Measurements from ENCODE around the gene AP3B1.
"Not testable (repeated sequence)": the region's sequence is repeated elsewhere in the genome, so short reads cannot be mapped to it uniquely, and the experiment has no call there.

The AP3B1 gene

GRCh38 chr5:78064941-78065472 is 229.5 kb downstream of the AP3B1 start:
- DNase-seq (ENCODE audit: low spot score): no peak

- DNase-seq (ENCODE audit: low spot score): no peak
Measured at GRCh38 chr5:78063495-78063894, 231.0 kb downstream of the AP3B1 start.

GRCh38 chr5:78062645-78063044 is 231.9 kb downstream of the AP3B1 start:
- DNase-seq (ENCODE audit: low spot score): no peak

GRCh38 chr5:78060421-78060820 is 234.1 kb downstream of the AP3B1 start:
- DNase-seq (ENCODE audit: low spot score): no peak

DNA sequence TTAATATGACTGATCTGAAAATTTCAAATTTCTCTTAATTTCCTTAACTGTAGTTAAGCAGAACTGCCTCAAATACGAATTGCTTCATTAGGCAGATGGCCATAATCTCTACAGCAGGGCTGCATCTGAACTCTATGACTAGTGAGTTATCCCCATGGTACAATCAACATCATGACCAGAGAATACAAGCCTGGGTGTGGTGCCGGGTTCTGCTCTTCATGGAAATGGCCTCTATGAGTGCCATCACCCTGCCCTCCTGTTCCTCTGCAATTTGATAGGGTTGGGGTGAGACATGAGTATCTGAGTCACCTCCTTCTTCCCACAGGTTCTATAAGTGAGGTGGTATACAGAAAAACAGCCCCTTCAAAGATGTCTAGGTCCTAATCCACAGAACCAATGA is 235.9 kb downstream of the AP3B1 start:
- no peak for DNase-seq (ENCODE audit: low spot score)

- DNase-seq (ENCODE audit: low spot score): no peak
Measured at GRCh38 chr5:78056901-78057514, 237.5 kb downstream of the AP3B1 start.

GRCh38 chr5:78056053-78056452 is 238.4 kb downstream of the AP3B1 start:
- no peak for DNase-seq (ENCODE audit: low spot score)

DNA sequence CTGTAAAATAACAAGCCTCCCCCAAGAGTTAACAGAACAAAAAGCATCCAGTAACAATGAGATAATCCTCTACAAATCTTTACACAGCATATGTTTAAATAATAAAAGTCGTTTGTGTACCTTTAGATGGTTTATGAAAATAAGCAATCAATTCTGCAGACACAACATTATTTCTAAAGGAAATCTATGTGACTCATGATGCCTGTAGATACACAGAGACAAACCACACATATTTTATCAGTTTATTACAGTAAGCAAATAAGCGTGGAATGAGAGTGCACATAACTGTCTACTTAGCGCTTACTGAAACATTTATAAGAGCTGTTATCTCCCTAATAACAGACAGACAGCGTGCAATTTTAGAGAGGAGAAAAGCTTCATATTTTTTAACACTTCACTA is 243.6 kb downstream of the AP3B1 start:
- peak; percentile 2 for DNase-seq (ENCODE audit: low spot score)

- not testable (repeated sequence) for DNase-seq (ENCODE audit: low spot score)
Measured at GRCh38 chr5:78046823-78047222, 247.7 kb downstream of the AP3B1 start.

DNA sequence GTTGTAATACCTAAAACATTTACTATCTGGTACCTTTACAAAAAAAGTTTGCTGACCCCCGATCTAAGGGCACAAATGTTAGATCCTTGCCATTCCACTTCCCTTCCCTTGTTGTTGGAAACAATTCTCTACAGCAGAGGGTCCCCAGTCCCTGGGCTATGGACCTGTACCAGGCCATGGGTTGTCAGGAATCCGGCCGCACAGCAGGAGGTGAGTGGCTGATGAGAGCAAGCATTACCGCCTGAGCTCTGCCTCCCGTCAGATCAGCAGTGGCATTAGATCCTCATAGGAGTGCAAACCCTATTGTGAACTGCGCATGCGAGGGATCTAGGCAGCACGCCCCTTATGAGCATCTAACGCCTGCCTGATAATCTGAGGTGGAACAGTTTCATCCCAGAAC is 248.5 kb downstream of the AP3B1 start:
- DNase-seq (ENCODE audit: low spot score): no peak

DNA sequence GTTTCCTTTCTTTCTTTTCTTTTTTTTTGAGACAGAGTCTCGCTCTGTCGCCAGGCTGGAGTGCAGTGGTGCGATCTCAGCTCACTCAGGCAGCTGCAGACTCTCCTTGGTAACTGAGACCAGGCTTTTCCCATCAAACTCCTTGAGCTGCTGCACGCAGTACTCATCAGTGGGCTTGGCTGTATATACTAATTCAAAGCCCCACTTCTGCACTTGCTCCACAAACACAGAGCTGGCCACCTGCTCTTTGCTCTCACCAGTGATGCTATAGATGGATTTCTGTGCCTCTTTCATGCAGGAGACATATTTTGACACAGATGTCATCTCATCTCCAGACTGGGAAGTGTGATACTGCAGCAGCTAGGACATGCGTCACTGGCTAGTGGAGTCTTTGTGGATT is 252.7 kb downstream of the AP3B1 start:
- no peak for DNase-seq (ENCODE audit: low spot score)

DNA sequence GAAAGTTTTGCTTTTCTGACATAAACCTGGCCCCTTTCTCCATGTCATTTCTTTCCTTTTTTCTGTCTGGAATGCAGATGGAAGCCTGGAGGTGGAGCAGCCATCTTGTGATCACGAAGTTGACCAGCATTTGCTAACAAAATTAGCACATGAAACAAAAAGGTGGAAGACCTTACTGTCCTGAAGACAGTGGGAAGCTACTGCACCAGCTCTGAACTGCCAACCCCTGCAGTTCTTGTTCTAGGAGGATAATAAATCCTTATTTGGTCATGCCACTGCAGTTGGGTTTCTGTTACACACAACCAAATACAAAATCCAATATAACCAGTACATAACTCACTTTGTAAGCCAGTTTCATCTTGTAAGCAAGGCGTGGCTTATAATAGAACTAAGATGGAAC is 269.0 kb downstream of the AP3B1 start:
- no peak for DNase-seq (ENCODE audit: low spot score)

DNA sequence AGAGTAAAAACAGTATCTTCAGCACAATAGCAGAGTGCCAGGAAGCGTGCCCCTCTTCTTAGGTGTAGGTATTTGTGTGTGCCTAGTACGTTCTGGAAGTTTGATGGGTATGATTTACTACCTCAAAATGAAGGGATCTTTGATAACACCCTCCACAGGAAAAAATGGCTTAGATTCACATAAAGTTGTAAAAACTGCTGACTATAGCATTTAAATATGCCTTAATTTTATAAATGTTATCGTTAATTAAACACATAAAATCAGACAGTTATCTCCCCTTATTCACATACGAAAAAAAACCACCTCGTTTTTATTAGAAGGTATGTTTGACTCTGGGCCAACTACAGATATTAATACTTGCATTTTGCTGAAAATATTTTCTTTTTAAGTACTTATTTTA is 274.8 kb downstream of the AP3B1 start:
- no peak for DNase-seq (ENCODE audit: low spot score)

- no peak for DNase-seq (ENCODE audit: low spot score)
Measured at GRCh38 chr5:78016863-78017529, 277.5 kb downstream of the AP3B1 start.

DNA sequence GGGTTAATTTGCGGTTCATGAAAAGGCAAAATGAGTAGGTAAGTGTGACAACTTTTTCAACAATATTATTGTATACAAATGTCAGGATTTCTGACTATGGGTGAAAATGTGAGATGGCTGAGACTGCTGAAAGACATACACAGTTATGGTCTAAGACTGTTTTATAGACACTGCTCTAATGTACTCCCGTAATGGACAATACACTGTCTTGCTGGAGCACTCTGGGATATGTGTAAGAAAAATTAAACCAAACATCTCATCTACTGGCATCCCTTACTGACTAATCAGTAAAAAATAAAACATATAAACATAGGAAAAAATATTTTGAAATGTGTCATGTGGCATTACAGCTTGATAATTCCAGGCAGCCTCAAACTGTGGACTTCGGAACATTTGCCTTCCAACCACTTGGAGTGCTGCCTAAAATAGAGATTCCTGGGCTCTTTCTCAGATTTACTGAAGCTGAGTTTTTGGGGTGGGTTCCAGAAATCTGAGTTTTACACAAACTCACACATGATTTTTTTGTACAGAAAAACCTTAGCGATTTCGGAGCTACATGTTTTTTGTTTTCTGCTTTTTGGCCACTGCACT is 284.5 kb downstream of the AP3B1 start:
- peak; percentile 75 for DNase-seq (ENCODE audit: low spot score)

GRCh38 chr5:78008356-78008967 is 286.0 kb downstream of the AP3B1 start:
- peak; percentile 60 for DNase-seq (ENCODE audit: low spot score)

- no peak for DNase-seq (ENCODE audit: low spot score)
Measured at GRCh38 chr5:78007233-78007632, 287.3 kb downstream of the AP3B1 start.

- DNase-seq (ENCODE audit: low spot score): no peak
Measured at GRCh38 chr5:78006449-78006848, 288.0 kb downstream of the AP3B1 start.

- DNase-seq (ENCODE audit: low spot score): no peak
Measured at GRCh38 chr5:78005021-78005785, 289.3 kb downstream of the AP3B1 start.

- no peak for DNase-seq (ENCODE audit: low spot score)
Measured at GRCh38 chr5:78004559-78004958, 289.9 kb downstream of the AP3B1 start.

DNA sequence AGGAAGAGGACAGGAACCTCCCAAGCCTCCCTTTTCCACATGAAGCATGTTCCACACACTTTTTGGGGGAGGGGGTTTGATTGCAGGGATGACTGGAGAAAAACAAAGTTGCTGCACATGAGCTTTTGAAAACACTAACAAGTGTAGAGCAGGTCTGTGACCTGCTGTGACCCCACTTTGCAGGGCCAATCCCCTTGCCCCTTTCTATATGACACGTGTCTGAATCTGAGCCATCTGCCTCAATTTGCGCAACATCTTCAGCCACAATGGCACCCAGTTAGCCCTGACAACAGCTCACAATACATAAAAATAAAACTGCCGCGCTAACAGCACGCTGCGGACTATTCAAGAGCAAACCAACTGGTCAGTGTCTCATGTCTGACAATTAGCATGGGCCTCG is 290.6 kb downstream of the AP3B1 start:
- DNase-seq (ENCODE audit: low spot score): no peak

DNA sequence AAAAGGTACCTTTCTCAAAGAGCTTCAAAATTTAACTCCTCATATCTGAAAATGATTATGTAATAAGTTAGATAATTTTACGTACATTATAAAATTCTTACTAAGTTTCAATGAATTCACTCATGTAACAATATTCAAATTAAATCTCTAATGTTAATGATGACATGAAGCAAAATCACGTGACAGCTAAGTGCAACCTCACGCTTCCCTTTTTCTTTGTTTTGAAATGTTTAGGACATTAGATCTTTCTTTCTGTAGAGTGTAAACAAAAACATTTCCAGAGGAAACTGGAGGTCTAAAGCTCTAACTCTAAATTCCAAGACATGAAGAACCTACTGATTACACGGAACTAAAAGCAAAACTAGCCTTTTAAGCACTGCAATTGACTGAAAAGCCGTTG is 291.0 kb downstream of the AP3B1 start:
- DNase-seq (ENCODE audit: low spot score): no peak

Measured in AG08395 (cell line).